ENCODE data around the gene C16orf92. TPM values are rescaled to one million over a fixed set of nuclear protein-coding genes. Genes with fewer than 3 reads are reported as not detected.

Gene C16orf92
- total RNA-seq, 1 donor from 2014 or later: not detected

- Histone ChIP-seq H3K9me3 (ENCODE audit: control insufficient read depth in 3 of 3, low read length in 3 of 3) (no peaks in the 10 kb centered on the region), H3K4me1 (ENCODE audit: control insufficient read depth in 3 of 3, insufficient read depth in 3 of 3, low read length in 3 of 3) (peaks cover 18 to 34% (median 20%) of the 10 kb centered on the region in 3 donors), H3K9ac (ENCODE audit: low read depth in 1 of 3, low read length in 3 of 3) (peak within 1 kb of the TSS; percentile 95 to 97 (median 96)), H3K36me3 (ENCODE audit: control insufficient read depth in 3 of 3, insufficient read depth in 3 of 3, low read length in 3 of 3) (peaks cover 31 to 38% (median 37%) of the 10 kb centered on the region in 3 donors), H3K4me3 (ENCODE audit: low read length in 3 of 3) (peak within 1 kb of the TSS; percentile 77 to 98 (median 96)), H3K27me3 (ENCODE audit: control insufficient read depth in 3 of 3, insufficient read depth in 3 of 3, low read length in 3 of 3) (peaks cover 0 to 3% (median 0%) of the 10 kb centered on the region in 3 donors), H3K27ac (ENCODE audit: low read depth, low read length) (peak within 1 kb of the TSS; percentile 99)
Measured at GRCh38 chr16:29995324-29995910, 27.6 kb upstream of the C16orf92 start, which contains the start of gene HIRIP3. TSS of gene HIRIP3 (minus strand) at chr16:29995617. CDS start at chr16:29995605, 12 bp downstream.

DNA sequence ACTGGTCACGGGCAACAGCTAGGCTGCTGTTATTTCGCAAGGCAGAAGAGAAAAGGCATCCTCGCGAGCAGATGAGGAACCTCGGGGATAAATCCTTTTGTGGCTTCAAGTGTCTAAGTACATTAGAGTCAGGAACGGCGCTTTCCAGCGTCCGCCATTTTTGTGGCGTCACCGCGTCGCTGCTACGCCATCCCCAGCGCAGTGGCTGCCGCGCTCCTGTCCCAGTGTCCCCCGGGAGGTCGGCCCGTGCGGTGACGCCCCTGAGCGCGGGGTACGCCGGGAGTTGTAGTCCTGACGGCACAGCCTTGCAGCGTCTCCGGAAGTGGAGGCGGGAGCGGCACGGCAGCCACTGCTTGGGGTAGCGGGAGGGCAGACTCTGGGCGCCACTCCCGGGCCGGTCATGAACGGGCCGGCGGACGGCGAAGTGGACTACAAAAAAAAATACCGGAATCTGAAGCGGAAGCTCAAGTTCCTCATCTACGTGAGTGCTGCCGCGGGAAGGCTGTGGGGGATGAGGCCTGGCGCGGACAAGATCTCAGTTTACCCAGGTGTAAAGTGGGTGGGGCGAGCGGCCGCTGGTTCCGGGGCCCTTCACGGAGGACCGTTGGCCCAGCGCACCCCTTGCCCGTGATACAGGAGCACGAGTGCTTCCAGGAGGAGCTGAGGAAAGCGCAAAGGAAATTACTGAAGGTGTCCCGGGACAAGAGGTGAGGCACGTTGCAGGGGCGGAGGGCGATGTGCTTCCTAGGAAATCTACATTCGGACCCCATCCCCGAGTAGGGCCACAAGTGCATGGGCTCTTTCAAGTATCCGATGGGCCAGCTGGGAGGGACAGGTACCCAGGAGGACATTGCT, 26.9 kb upstream of the C16orf92 start, which contains the start of gene INO80E:
TSS of gene INO80E (plus strand) at position 331 of the 855 bp plus-strand sequence. CDS start at position 401, 70 bp downstream.
- Histone ChIP-seq H3K27ac (ENCODE audit: low read depth, low read length) (peak within 1 kb of the TSS; percentile 99), H3K9ac (ENCODE audit: low read depth in 1 of 3, low read length in 3 of 3) (peak within 1 kb of the TSS; percentile 95 to 97 (median 96)), H3K27me3 (ENCODE audit: control insufficient read depth in 3 of 3, insufficient read depth in 3 of 3, low read length in 3 of 3) (peaks cover 0 to 3% (median 0%) of the 10 kb centered on the region in 3 donors), H3K9me3 (ENCODE audit: control insufficient read depth in 3 of 3, low read length in 3 of 3) (no peaks in the 10 kb centered on the region), H3K36me3 (ENCODE audit: control insufficient read depth in 3 of 3, insufficient read depth in 3 of 3, low read length in 3 of 3) (peaks cover 31 to 35% (median 33%) of the 10 kb centered on the region in 3 donors), H3K4me1 (ENCODE audit: control insufficient read depth in 3 of 3, insufficient read depth in 3 of 3, low read length in 3 of 3) (peaks cover 18 to 34% (median 20%) of the 10 kb centered on the region in 3 donors), H3K4me3 (ENCODE audit: low read length in 3 of 3) (peak within 1 kb of the TSS; percentile 77 to 98 (median 96))

DNA sequence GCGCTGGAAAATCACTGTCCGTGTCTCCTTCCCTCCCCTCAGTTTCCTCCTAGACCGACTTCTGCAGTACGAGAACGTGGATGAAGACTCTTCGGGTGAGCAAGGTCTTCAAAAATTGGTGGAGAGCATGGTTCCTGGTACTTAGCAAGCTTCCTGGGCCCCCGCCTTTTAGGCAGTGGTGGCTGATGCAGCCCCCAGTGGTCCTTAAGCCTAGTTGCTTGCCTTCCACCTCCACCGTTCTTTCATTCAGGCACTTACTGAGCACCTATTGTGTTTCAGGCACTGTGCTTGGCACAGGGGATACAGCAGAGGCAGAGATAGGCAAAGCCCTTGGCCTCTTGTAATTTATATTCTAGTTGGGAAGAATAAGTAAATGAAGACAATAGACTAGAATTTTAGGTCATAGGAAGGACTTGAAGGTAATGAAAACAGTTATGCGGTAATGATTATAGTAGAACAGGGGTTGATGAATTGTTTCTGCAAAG, 26.2 kb upstream of the C16orf92 start:
- peak overlapping the region; percentile 77 to 98 (median 96) for H3K4me3 ChIP-seq (ENCODE audit: low read length in 3 of 3)
- H3K9ac ChIP-seq (ENCODE audit: low read depth in 1 of 3, low read length in 3 of 3): peak overlapping the region; percentile 95 to 97 (median 96)
- no peaks in the 10 kb centered on the region for H3K9me3 ChIP-seq (ENCODE audit: control insufficient read depth in 3 of 3, low read length in 3 of 3)
- H3K27me3 ChIP-seq (ENCODE audit: control insufficient read depth in 3 of 3, insufficient read depth in 3 of 3, low read length in 3 of 3): peaks cover 0 to 3% (median 0%) of the 10 kb centered on the region in 3 donors
- H3K4me1 ChIP-seq (ENCODE audit: control insufficient read depth in 3 of 3, insufficient read depth in 3 of 3, low read length in 3 of 3): peaks cover 18 to 34% (median 20%) of the 10 kb centered on the region in 3 donors
- H3K27ac ChIP-seq (ENCODE audit: low read depth, low read length): peak overlapping the region; percentile 99
- peaks cover 26 to 37% (median 29%) of the 10 kb centered on the region in 3 donors for H3K36me3 ChIP-seq (ENCODE audit: control insufficient read depth in 3 of 3, insufficient read depth in 3 of 3, low read length in 3 of 3)

GRCh38 chr16:29999605-30000004, 23.4 kb upstream of the C16orf92 start:
- H3K9me3 ChIP-seq (ENCODE audit: control insufficient read depth in 3 of 3, low read length in 3 of 3): no peaks in the 10 kb centered on the region
- peaks cover 10 to 25% (median 14%) of the 10 kb centered on the region in 3 donors for H3K36me3 ChIP-seq (ENCODE audit: control insufficient read depth in 3 of 3, insufficient read depth in 3 of 3, low read length in 3 of 3)
- no peak overlapping the region for H3K27ac ChIP-seq (ENCODE audit: low read depth, low read length)
- no peak overlapping the region for H3K4me3 ChIP-seq (ENCODE audit: low read length in 3 of 3)
- H3K9ac ChIP-seq (ENCODE audit: low read depth in 1 of 3, low read length in 3 of 3): no peak overlapping the region
- H3K27me3 ChIP-seq (ENCODE audit: control insufficient read depth in 3 of 3, insufficient read depth in 3 of 3, low read length in 3 of 3): peaks cover 0 to 3% (median 0%) of the 10 kb centered on the region in 3 donors
- peaks cover 14 to 22% (median 14%) of the 10 kb centered on the region in 3 donors for H3K4me1 ChIP-seq (ENCODE audit: control insufficient read depth in 3 of 3, insufficient read depth in 3 of 3, low read length in 3 of 3)

DNA sequence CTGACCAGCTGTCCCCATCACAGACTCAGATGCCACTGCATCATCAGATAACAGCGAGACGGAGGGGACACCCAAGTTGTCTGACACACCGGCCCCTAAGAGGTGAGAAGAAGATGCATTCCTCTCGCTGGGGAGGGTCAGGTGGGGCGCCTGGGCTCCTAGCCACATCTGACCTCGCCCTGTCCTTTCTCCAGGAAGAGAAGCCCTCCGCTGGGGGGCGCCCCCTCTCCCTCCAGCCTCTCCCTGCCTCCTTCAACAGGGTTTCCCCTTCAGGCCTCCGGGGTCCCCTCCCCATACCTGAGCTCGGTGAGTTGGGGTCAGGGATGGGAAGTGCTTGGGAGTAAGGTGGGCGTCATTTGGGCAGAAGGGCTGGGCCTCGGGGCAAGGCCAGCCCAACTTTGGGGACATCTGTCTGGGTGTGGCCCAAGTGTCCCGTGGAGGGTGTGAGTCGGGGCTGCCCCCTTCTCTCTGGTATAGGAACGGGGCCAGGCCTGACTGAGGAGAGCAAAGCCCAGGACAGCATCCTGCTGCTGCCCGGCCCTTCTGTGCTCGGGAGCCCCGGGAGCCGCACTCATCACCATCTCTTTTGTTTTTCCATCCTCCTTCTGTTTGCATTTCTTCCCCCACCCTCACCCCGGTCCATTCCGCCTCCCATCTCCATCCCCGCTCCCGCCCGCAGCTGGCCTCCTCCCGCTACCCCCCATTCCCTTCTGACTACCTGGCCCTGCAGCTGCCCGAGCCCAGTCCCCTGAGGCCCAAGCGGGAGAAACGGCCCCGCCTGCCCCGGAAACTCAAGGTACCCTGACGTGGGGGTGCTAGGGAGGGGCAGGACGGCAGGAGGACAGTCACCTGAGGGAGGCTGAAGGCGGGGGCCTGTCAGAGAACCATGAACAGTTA, 22.0 kb upstream of the C16orf92 start:
- H3K36me3 ChIP-seq (ENCODE audit: control insufficient read depth in 3 of 3, insufficient read depth in 3 of 3, low read length in 3 of 3): peaks cover 10 to 25% (median 15%) of the 10 kb centered on the region in 3 donors

GRCh38 chr16:30002614-30003346, 20.2 kb upstream of the C16orf92 start:
- H3K36me3 ChIP-seq (ENCODE audit: control insufficient read depth in 3 of 3, insufficient read depth in 3 of 3, low read length in 3 of 3): peaks cover 7 to 23% (median 17%) of the 10 kb centered on the region in 3 donors
- H3K9me3 ChIP-seq (ENCODE audit: control insufficient read depth in 3 of 3, low read length in 3 of 3): no peaks in the 10 kb centered on the region
- H3K27me3 ChIP-seq (ENCODE audit: control insufficient read depth in 3 of 3, insufficient read depth in 3 of 3, low read length in 3 of 3): peaks cover 0 to 5% (median 4%) of the 10 kb centered on the region in 3 donors
- H3K9ac ChIP-seq (ENCODE audit: low read depth in 1 of 3, low read length in 3 of 3): no peak overlapping the region
- no peak overlapping the region for H3K27ac ChIP-seq (ENCODE audit: low read depth, low read length)
- H3K4me1 ChIP-seq (ENCODE audit: control insufficient read depth in 3 of 3, insufficient read depth in 3 of 3, low read length in 3 of 3): peaks cover 0 to 5% (median 2%) of the 10 kb centered on the region in 3 donors
- no peak overlapping the region for H3K4me3 ChIP-seq (ENCODE audit: low read length in 3 of 3)

More for the DNA sequence above, 22.0 kb upstream of the C16orf92 start:
- no peaks in the 10 kb centered on the region for H3K9me3 ChIP-seq (ENCODE audit: control insufficient read depth in 3 of 3, low read length in 3 of 3)
- no peak overlapping the region for H3K9ac ChIP-seq (ENCODE audit: low read depth in 1 of 3, low read length in 3 of 3)
- H3K4me3 ChIP-seq (ENCODE audit: low read length in 3 of 3): no peak overlapping the region
- H3K27ac ChIP-seq (ENCODE audit: low read depth, low read length): no peak overlapping the region
- no peaks in the 10 kb centered on the region for H3K27me3 ChIP-seq (ENCODE audit: control insufficient read depth in 3 of 3, insufficient read depth in 3 of 3, low read length in 3 of 3)
- H3K4me1 ChIP-seq (ENCODE audit: control insufficient read depth in 3 of 3, insufficient read depth in 3 of 3, low read length in 3 of 3): peaks cover 9 to 12% (median 10%) of the 10 kb centered on the region in 3 donors

- Histone ChIP-seq H3K36me3 (ENCODE audit: control insufficient read depth in 3 of 3, insufficient read depth in 3 of 3, low read length in 3 of 3) (peaks cover 5 to 22% (median 17%) of the 10 kb centered on the region in 3 donors), H3K9ac (ENCODE audit: low read depth in 1 of 3, low read length in 3 of 3) (no peak overlapping the region), H3K27ac (ENCODE audit: low read depth, low read length) (no peak overlapping the region), H3K27me3 (ENCODE audit: control insufficient read depth in 3 of 3, insufficient read depth in 3 of 3, low read length in 3 of 3) (peaks cover 3 to 13% (median 13%) of the 10 kb centered on the region in 3 donors), H3K4me1 (ENCODE audit: control insufficient read depth in 3 of 3, insufficient read depth in 3 of 3, low read length in 3 of 3) (peaks cover 0 to 5% (median 2%) of the 10 kb centered on the region in 3 donors), H3K9me3 (ENCODE audit: control insufficient read depth in 3 of 3, low read length in 3 of 3) (no peaks in the 10 kb centered on the region), H3K4me3 (ENCODE audit: low read length in 3 of 3) (no peak overlapping the region)
Measured at GRCh38 chr16:30003670-30004423, 19.2 kb upstream of the C16orf92 start.

GRCh38 chr16:30004424-30004776, 18.6 kb upstream of the C16orf92 start:
- Histone ChIP-seq H3K36me3 (ENCODE audit: control insufficient read depth in 3 of 3, insufficient read depth in 3 of 3, low read length in 3 of 3) (peaks cover 5 to 19% (median 17%) of the 10 kb centered on the region in 3 donors), H3K9ac (ENCODE audit: low read depth in 1 of 3, low read length in 3 of 3) (no peak overlapping the region), H3K27ac (ENCODE audit: low read depth, low read length) (no peak overlapping the region), H3K9me3 (ENCODE audit: control insufficient read depth in 3 of 3, low read length in 3 of 3) (no peaks in the 10 kb centered on the region), H3K27me3 (ENCODE audit: control insufficient read depth in 3 of 3, insufficient read depth in 3 of 3, low read length in 3 of 3) (peaks cover 9 to 19% (median 18%) of the 10 kb centered on the region in 3 donors), H3K4me3 (ENCODE audit: low read length in 3 of 3) (no peak overlapping the region), H3K4me1 (ENCODE audit: control insufficient read depth in 3 of 3, insufficient read depth in 3 of 3, low read length in 3 of 3) (peaks cover 0 to 5% (median 2%) of the 10 kb centered on the region in 3 donors)

Measured in skeletal muscle tissue (tissue), 4 donors.